Amniotic epithelial cell (primary cell): ENCODE measurements around the gene WFDC12.

Experiments
- DNase-seq: peaks from one replicate; pipeline ENCODE4 v3.0.0-alpha.2; 2010; ENCODE audit warnings: low read depth

Gene WFDC12

DNA sequence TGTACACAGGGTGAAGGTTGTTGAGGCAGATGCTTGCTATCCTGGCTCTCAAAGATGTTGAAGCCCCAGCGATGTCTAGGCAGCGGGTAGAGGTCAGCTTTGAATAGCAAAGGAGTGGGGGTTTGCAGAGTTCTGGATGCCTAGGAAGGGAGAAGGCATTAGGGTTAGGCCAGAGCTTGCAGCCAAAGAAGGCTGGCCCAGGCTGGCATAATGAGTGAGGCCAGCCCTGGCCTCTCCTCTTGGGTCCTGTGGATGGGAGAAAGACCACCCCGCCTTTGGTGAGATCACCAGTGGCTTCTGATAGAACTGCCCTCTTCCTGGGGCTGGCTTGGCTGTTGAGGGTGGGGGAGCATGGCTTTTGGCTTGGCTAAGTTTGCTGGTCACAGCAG, 8.9 kb downstream of the WFDC12 start:
- DNase-seq: no peak

DNA sequence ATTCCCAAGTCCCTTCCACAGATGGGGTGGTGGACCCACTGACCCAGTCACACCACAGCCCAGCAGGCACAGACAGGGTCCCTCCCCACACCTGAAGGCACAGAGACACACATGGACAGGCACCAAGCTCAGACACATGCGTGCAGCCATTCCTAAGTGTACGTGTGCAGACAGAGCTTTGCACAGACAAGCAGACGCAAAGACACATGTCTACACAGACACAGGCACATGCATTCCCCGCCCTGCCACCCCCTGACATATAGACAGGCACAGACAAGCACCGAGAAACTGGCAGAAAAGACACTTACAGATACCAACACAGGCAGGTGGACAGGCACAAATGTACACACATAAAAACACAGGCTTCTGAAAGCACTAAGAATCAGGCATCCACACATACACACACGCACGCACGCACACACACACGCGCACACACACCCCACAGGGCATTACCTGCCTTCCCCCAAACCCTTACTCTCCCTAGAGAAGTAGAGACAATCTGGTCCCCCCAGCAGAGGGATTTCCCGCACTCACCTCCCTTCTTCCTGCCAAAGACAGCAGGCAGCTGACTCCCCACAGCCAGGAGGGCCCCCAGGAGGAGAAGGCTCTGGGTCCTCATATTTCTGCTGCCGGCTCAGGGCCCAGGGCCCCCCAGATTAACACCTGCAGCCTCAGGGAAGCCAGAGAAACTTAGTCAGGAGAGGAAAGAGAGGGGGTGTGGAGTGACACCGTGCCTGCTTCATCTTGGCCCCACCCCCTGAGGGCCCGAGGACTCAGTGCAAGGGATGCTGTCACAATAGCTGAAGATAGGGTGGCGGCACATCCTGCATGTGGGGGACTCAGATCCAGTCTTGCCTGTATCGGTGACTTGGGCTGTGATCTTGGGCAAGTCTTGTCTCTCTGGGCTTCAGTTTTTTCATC, 9.5 kb downstream of the WFDC12 start, which contains the start of gene WFDC5:
WFDC5 (minus strand) TSS at position 710 of the 921 bp plus-strand sequence; CDS start at position 619, 91 bp downstream.
- DNase-seq: no peak

- DNase-seq: no peak
Observed at GRCh38 chr20:45113865-45114264, 10.4 kb downstream of the WFDC12 start.

DNA sequence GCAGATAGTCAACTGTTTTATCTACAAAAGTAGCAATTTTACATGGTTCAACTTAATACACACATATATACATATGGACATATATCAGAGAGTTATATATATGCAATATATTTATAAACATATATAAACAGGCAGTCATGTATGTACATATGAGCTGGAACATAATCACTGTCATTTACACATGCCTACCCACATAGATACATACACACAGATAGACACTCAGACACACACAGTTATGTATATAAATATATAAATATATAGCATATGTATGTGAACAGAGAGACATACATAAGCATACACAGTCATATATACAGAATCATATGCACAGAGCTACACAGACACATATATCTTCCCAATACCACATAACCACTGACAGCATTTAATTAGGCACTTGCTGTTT, 11.5 kb downstream of the WFDC12 start:
- DNase-seq: no peak

- DNase-seq: peak; percentile 24
Observed at GRCh38 chr20:45111799-45112471, 12.3 kb downstream of the WFDC12 start.

- no peak for DNase-seq
Observed at GRCh38 chr20:45111285-45111684, 13.0 kb downstream of the WFDC12 start.

DNA sequence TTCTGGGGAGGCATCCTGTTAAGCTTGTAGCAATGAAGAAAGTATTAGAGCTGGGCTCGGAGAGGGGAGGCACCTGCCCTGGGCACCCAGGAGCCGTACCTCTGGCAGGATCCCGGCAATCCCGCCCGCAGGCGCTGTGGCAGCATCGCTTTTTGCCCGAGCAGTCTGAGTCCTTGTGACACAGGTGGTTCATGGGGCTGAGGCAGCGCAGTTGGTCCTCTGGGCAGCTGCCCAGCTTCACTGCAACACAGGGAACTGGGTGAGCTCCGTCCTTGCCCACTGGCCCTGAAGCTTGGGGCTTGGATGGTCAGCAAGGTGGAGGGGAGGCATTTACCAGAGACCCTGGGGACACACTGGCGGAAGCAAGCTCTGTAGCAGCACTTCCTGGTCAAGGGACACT, 14.0 kb downstream of the WFDC12 start:
- no peak for DNase-seq

DNA sequence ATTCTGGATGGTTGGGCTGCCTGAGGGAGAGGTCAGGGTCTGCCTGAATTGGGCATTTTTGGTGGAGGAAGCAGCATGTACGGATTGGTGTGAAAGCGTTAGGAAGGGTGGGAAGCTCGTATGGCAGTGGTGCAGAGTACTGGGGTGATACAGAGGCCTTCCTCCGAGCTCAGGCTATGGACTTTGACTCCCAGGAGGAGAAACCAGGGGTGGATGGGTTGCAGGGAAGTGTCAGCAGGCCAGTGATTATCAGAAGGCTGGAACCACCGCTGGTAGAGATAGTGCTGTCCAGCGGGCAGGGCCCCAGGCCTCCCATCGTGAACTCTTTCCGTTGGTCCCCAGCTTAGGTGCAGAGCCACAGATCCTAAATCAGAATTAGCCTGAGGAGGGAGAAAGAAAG, 14.6 kb downstream of the WFDC12 start:
- no peak for DNase-seq

DNA sequence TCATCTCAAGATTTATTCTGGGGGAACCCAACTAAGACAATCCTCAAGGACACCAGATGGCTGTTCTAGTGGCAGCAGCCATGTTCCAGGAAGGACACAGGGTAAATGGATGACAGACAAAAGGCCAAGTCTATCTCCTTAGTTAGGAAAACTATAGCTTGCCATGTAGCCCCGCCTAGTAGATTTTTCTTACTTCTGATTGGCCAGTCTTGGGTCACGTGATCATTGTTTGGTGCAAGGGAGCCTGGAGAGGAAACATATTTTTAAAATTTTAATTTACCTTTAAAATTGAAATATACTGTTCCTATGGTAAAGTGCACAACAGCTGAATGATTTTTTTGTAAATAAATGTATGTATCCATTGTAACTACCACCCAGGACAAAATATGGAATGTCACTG, 18.9 kb downstream of the WFDC12 start:
- DNase-seq: no peak

GRCh38 chr20:45104786-45105185, 19.5 kb downstream of the WFDC12 start:
- peak; percentile 72 for DNase-seq

DNA sequence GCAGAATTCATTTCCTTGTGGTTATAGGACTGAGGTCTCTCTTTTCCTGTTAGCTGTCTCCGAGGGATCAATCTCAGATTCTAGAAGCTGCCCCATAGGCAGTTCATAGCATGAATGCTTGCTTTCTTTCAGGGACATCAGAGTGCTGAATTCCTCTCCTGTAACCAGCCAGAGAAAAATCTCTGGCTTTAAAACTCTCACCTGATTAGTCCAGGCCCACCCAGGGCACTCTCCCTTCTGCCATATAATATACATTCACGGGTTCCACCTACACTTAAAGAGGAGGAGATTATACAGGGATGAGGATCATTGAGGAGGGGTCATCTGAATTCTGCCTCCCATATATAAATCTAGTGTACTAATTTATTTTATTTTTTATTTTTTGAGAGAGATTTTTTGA, 21.2 kb downstream of the WFDC12 start:
- no peak for DNase-seq

DNA sequence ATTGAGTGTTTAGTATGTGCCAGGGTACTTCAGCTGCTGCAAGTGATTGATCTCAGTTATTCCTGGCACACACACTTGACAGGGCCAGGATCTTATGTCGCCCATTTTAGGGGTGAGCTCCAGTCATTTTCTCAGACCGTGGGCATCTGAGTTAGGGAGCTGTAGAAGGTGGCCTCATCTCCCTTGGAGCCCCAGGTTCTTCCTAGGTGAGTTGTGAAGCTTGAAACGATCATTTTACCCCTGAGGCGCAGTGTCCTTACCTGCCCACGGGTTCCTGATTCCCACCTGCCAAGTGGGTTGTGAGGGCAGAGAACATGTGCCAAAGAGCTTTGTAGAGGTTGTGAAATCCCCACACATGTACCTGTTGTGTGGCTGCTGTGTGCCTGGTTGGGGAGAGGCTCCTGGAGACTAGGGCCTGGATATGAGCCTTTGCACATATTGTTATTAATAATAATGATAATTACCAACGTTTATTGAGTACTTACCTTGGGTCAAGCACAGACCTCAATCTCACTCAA, 22.9 kb downstream of the WFDC12 start:
- no peak for DNase-seq

DNA sequence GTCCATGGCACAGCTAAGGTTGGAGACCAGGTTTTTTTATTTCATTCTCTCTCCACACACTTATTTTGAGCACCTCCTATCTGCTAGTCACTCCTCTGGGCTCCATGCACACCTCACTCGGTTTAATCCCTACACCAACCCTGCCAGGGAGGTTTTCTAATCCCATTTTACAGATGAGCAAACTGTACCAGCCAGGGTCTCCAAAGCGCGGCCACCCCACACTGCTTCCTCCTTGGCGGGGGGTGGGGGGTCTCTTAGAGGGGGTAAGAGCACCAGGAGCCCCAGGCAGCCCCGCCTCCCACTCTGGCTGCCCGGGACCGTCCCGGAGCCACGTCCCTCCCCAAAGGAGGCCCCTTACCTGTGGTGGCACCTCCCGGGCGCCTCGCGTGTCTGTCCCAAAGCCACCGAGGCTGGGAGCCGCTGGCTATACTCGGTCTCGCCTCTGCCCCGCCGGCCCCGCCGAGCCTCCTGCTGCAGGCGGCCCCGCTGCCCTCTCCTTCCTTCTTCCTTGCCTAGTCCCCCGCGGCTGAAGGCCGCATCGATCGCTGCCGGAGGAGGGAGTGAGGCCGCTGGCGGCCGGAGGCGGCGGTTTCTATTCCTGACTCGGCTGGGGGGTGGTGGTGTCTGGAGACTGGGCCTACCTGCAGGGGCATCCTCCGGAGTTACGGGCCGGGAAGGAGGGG, 23.6 kb downstream of the WFDC12 start, which contains the start of gene KCNS1:
KCNS1 (minus strand) TSS at position 565 of the 683 bp plus-strand sequence. CDS start 1,891 bp downstream, outside the sequence.
- DNase-seq: no peak

- peak; percentile 37 for DNase-seq
Observed at GRCh38 chr20:45098103-45098773, 26.0 kb downstream of the WFDC12 start.

GRCh38 chr20:45097485-45098102, 26.7 kb downstream of the WFDC12 start:
- DNase-seq: no peak

- no peak for DNase-seq
Observed at GRCh38 chr20:45096781-45097180, 27.5 kb downstream of the WFDC12 start.

GRCh38 chr20:45095805-45096238, 28.4 kb downstream of the WFDC12 start:
- peak; percentile 54 for DNase-seq

- DNase-seq: no peak
Observed at GRCh38 chr20:45094864-45095574, 29.2 kb downstream of the WFDC12 start.

- DNase-seq: no peak
Observed at GRCh38 chr20:45094201-45094600, 30.1 kb downstream of the WFDC12 start.

DNA sequence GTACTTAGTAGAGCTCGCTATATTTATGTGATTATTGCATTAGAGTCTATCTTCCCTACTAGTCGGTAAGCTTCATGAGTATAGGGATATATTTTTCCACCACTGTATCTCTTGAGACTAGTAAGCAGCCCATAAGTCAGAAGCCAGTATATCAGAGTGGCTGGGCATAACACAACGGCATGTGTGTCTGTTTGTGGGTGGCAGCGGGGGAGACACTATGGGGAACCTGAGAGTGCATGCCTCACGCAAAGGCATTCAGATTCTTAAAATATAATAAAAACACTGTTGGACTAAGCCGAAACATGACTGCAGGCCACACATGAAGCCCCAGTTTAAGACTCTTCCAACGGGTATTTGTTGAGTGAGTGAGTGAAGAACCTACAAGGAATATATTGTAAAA, 31.4 kb downstream of the WFDC12 start:
- no peak for DNase-seq

DNA sequence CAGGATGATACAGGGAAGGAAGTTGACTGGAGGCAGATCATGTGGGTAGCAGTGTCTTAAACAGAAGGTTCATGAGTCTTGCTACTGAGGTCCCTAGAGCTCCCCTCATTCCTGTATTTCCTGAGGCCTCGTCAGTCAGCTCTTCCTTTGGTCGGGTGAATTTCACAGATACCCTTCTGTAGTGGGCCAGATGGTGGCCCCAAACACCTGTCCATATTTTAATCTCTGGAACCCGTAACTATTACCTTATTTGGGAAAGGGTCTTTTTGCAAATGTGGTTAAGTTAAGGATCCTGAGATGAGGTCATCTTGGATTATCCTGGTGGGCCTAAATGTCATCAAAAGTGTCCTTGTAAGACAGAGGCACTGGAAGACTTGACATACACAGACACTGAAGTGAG, 32.9 kb downstream of the WFDC12 start:
- DNase-seq: no peak
